ENCODE results near the gene ATP5F1D. TPM values are rescaled to one million over a fixed set of nuclear protein-coding genes. Genes with fewer than 3 reads are reported as not detected.

ATP5F1D gene
- total and polyA plus RNA-seq, 2 experiments from 2014 or later = 139 to 396 TPM

GRCh38 chr19:1281569-1282287 is 40.2 kb downstream of the ATP5F1D start (continued):
- TF ChIP-seq, protein P1, sequence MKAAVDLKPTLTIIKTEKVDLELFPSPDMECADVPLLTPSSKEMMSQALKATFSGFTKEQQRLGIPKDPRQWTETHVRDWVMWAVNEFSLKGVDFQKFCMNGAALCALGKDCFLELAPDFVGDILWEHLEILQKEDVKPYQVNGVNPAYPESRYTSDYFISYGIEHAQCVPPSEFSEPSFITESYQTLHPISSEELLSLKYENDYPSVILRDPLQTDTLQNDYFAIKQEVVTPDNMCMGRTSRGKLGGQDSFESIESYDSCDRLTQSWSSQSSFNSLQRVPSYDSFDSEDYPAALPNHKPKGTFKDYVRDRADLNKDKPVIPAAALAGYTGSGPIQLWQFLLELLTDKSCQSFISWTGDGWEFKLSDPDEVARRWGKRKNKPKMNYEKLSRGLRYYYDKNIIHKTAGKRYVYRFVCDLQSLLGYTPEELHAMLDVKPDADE (IDR thresholded peaks at IDR 0.05) = no peak

DNA sequence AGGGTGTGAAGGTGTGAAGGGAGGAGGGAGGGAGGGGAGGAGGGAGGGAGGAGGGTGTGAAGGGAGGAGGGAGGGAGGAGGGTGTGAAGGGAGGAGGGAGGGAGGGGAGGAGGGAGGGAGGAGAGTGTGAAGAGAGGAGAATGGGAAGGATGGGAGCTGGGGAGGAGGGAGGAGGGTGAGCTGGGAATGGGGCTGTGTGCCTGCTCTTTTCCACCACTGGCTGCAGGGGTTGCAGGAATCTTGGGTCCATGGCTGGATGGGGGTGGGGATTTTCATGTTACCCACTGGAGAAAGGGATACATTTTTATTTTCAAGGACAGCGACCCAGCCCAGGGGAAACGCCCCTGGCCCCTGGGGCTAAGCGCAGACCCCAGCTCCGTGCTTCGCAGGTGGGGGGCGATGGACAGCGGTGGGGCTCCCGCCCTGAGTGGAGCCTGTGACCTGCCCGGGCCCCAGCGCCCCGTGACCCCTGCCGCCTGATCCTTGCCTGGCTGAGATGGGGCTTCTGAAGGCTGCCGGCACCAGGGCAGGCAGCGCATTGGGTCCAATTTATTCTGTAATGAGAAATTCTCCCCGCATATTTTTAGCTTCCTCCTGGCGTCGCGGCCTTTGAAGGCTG is 41.1 kb downstream of the ATP5F1D start:
- Histone ChIP-seq H2AFZ (no peak overlapping the region), H3K4me3 (no peak overlapping the region), H3K4me2 (no peak overlapping the region), H3K36me3 (ENCODE audit: insufficient read depth) (no peaks in the 10 kb centered on the region), H3K27me3 (ENCODE audit: insufficient read depth) (peaks cover 26% of the 10 kb centered on the region), H4K20me1 (replicated peaks; ENCODE audit: insufficient read depth) (no peaks in the 10 kb centered on the region), H3K27ac (ENCODE audit: low read depth) (no peak overlapping the region), H3K9me2 (ENCODE audit: insufficient read depth) (no peaks in the 10 kb centered on the region), H3F3A (replicated peaks; ENCODE audit: low read depth) (peaks cover 27% of the 10 kb centered on the region), H3K79me2 (replicated peaks; ENCODE audit: insufficient read depth) (no peaks in the 10 kb centered on the region), H3K4me1 (ENCODE audit: insufficient read depth) (no peaks in the 10 kb centered on the region)
- Mint-ChIP-seq H3K27me3 (ENCODE audit: insufficient read depth, low read depth, poor library complexity) (peaks cover 24% of the 10 kb centered on the region), H3K4me1 (peaks cover 18% of the 10 kb centered on the region), H3K36me3 (ENCODE audit: low read depth) (peaks cover 7% of the 10 kb centered on the region; the same call in 2 of the 3 replicates), H3K4me3 (no peak overlapping the region), H3K27ac (no peak overlapping the region), H3K9me3 (no peaks in the 10 kb centered on the region; the same call in 2 of the 3 replicates)
- no peak for ATAC-seq
- no peak for DNase-seq (ENCODE audit: low spot score)
- no peak for TF ChIP-seq NANOG (IDR thresholded peaks at IDR 0.05; ENCODE audit: borderline replicate concordance)
- TF ChIP-seq, protein P1 (IDR thresholded peaks at IDR 0.05) = no peak
- TF ChIP-seq STAT1 (IDR thresholded peaks at IDR 0.05; ENCODE audit: unreplicated experiment) = no peak
- TF ChIP-seq ZNF114 (CRISPR knock-in tag; IDR thresholded peaks at IDR 0.05) = no peak
- no peak for TF ChIP-seq JUNB (IDR thresholded peaks at IDR 0.05; ENCODE audit: unreplicated experiment)
- TF ChIP-seq EZH2phosphoT487 (IDR thresholded peaks at IDR 0.05; ENCODE audit: unreplicated experiment) = no peak
- TF ChIP-seq, protein P2, sequence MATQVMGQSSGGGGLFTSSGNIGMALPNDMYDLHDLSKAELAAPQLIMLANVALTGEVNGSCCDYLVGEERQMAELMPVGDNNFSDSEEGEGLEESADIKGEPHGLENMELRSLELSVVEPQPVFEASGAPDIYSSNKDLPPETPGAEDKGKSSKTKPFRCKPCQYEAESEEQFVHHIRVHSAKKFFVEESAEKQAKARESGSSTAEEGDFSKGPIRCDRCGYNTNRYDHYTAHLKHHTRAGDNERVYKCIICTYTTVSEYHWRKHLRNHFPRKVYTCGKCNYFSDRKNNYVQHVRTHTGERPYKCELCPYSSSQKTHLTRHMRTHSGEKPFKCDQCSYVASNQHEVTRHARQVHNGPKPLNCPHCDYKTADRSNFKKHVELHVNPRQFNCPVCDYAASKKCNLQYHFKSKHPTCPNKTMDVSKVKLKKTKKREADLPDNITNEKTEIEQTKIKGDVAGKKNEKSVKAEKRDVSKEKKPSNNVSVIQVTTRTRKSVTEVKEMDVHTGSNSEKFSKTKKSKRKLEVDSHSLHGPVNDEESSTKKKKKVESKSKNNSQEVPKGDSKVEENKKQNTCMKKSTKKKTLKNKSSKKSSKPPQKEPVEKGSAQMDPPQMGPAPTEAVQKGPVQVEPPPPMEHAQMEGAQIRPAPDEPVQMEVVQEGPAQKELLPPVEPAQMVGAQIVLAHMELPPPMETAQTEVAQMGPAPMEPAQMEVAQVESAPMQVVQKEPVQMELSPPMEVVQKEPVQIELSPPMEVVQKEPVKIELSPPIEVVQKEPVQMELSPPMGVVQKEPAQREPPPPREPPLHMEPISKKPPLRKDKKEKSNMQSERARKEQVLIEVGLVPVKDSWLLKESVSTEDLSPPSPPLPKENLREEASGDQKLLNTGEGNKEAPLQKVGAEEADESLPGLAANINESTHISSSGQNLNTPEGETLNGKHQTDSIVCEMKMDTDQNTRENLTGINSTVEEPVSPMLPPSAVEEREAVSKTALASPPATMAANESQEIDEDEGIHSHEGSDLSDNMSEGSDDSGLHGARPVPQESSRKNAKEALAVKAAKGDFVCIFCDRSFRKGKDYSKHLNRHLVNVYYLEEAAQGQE (IDR thresholded peaks at IDR 0.05; ENCODE audit: unreplicated experiment) = no peak
- no peak for TF ChIP-seq ZNF462 (CRISPR knock-in tag; IDR thresholded peaks at IDR 0.05)
- TF ChIP-seq ZNF331 (CRISPR knock-in tag; IDR thresholded peaks at IDR 0.05; ENCODE audit: low read depth) = no peak
- TF ChIP-seq CREB1 (CRISPR knock-in tag; IDR thresholded peaks at IDR 0.05; ENCODE audit: low read depth) = no peak
- no peak for TF ChIP-seq EZH2 (IDR thresholded peaks at IDR 0.05; ENCODE audit: low read depth, unreplicated experiment)

Data from GM23338 (cell line).